K562 (cell line): Measurements from ENCODE around the gene MTARC2. TPM values are rescaled to one million over a fixed set of nuclear protein-coding genes. Genes with fewer than 3 reads are reported as not detected.

Experiments used
- RBBP5 ChIP-seq: fragments of 200-600 bp; sonication (generic); IDR thresholded peaks from 2 replicates; pipeline ENCODE4 v1.6.1; 2012; ENCODE audit warnings: borderline replicate concordance, mild to moderate bottlenecking, low read length, control low read depth, inconsistent platforms; ENCODE audit not compliant: insufficient read depth, poor library complexity, severe bottlenecking
- RBM39 ChIP-seq: fragments of 200-400 bp; formaldehyde crosslinking; optimal IDR thresholded peaks from 2 replicates; pipeline ENCODE3; 2018; ENCODE audit warnings: low read depth, low read length
- SMAD2 ChIP-seq: fragments of 150-350 bp; IDR thresholded peaks from 2 replicates; pipeline ENCODE4 v1.6.1; 2014; ENCODE audit warnings: low read depth, mild to moderate bottlenecking, low read length
- SMAD3 ChIP-seq: fragments of 450-650 bp; formaldehyde crosslinking; conservative IDR thresholded peaks from 2 replicates; pipeline ENCODE4 v1.4.0; 2020; ENCODE audit warnings: mild to moderate bottlenecking
- ZFP30 ChIP-seq: fragments of 250-450 bp; sonication (Bioruptor Pico); IDR thresholded peaks from 2 replicates; pipeline ENCODE4 v1.8.0; 2022; ENCODE audit warnings: moderate library complexity, mild to moderate bottlenecking, inconsistent platforms, borderline replicate concordance
- polyA plus RNA-seq, 8 experiments: library from polyadenylated mRNA; depleted of rRNA in 4 of 8; stranded (reverse) in 5 of 8; unstranded in 3 of 8; fragments of >200 nt; fragmentation: Nextera tagmentation in 2 of 8; fragmentation: Illumina TruSeq in 1 of 8; extraction: Ambion mirVana in 2 of 8; extraction: Trizol in 1 of 8; gene quantifications; 2 replicates each; pipeline versions ENCODE4 v1.2.1 to v1.2.3, GENCODE V29; 2011 to 2014; ENCODE audit warnings: inconsistent platforms in 1 of 8, missing spikeins in 1 of 8
- total RNA-seq, 7 experiments: library from RNA; depleted of rRNA in 6 of 7; stranded (reverse); fragments of >200 nt in 6 of 7; fragmentation: Illumina TruSeq in 2 of 7; extraction: Trizol in 2 of 7; gene quantifications; 2 replicates each; pipeline versions ENCODE4 v1.2.1 to v1.2.3, GENCODE V29; 2011 to 2021; ENCODE audit warnings: low replicate concordance in 1 of 7
- TF ChIP-seq, protein P1 (sequence below), 2 experiments: fragments of 150-350 bp in 1 of 2; IDR thresholded peaks; 2 replicates each; pipeline ENCODE4 v1.6.1; 2012 to 2016; ENCODE audit warnings: low read depth in 2 of 2, low read length in 2 of 2, mild to moderate bottlenecking in 1 of 2, moderate library complexity in 1 of 2
- TF ChIP-seq, protein P2 (sequence below): fragments of 450-650 bp; IDR thresholded peaks from 2 replicates; pipeline ENCODE4 v1.6.1; 2016; ENCODE audit warnings: low read depth, mild to moderate bottlenecking, moderate library complexity

MTARC2 gene
- total and polyA plus RNA-seq, 9 of the 15 experiments (the other 6 are each of a cell fraction or from before 2014, with no cell fraction given): 0.03 to 0.35 TPM; not detected in 7

DNA sequence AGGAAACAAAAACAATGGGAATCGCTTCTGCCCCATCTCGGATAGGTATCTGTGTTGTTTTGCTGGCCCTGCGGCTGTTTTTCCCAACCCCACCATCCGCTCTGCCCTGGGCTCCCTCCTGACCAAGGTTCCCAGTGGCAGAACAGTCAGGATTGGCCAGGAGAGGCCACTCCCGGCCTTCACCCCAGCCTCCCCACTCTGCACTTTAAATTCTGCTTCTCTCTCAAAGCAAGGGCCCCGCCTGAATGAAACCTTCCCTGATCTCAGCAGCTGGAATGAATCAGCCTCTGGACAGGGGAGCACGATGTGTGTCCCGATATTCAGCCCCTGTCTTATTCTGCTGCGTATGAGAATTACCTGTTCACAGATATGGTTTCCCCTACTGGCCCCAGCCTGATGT, 41.6 kb upstream of the MTARC2 start (continued):
- TF ChIP-seq, protein P1, sequence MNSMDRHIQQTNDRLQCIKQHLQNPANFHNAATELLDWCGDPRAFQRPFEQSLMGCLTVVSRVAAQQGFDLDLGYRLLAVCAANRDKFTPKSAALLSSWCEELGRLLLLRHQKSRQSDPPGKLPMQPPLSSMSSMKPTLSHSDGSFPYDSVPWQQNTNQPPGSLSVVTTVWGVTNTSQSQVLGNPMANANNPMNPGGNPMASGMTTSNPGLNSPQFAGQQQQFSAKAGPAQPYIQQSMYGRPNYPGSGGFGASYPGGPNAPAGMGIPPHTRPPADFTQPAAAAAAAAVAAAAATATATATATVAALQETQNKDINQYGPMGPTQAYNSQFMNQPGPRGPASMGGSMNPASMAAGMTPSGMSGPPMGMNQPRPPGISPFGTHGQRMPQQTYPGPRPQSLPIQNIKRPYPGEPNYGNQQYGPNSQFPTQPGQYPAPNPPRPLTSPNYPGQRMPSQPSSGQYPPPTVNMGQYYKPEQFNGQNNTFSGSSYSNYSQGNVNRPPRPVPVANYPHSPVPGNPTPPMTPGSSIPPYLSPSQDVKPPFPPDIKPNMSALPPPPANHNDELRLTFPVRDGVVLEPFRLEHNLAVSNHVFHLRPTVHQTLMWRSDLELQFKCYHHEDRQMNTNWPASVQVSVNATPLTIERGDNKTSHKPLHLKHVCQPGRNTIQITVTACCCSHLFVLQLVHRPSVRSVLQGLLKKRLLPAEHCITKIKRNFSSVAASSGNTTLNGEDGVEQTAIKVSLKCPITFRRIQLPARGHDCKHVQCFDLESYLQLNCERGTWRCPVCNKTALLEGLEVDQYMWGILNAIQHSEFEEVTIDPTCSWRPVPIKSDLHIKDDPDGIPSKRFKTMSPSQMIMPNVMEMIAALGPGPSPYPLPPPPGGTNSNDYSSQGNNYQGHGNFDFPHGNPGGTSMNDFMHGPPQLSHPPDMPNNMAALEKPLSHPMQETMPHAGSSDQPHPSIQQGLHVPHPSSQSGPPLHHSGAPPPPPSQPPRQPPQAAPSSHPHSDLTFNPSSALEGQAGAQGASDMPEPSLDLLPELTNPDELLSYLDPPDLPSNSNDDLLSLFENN (IDR thresholded peaks at IDR 0.05; ENCODE audit: low read depth in 2 of 2, low read length in 2 of 2): no peak
- TF ChIP-seq SMAD3 (CRISPR knock-in tag) (no peak), ZFP30 (no peak), RBBP5 (no peak), RBM39 (no peak), SMAD2 (no peak)
- TF ChIP-seq, protein P2, sequence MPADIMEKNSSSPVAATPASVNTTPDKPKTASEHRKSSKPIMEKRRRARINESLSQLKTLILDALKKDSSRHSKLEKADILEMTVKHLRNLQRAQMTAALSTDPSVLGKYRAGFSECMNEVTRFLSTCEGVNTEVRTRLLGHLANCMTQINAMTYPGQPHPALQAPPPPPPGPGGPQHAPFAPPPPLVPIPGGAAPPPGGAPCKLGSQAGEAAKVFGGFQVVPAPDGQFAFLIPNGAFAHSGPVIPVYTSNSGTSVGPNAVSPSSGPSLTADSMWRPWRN: no peak
- TF ChIP-seq, all 486 proteins: peak for 0
